Ishikawa (cell line): ENCODE measurements around the gene MORN4.

ENCODE experiments used
- CEBPB ChIP-seq: IDR thresholded peaks from 2 replicates; pipeline ENCODE4 v1.6.1; 2012
- CREB1 ChIP-seq: IDR thresholded peaks from 2 replicates; pipeline ENCODE4 v1.6.1; 2012; ENCODE audit warnings: low read depth
- EGR1 ChIP-seq: IDR thresholded peaks from 2 replicates; pipeline ENCODE4 v1.6.1; 2012
- EP300 ChIP-seq: IDR thresholded peaks from 2 replicates; pipeline ENCODE4 v1.6.1; 2012; ENCODE audit warnings: borderline replicate concordance
- FOXM1 ChIP-seq: IDR thresholded peaks from 2 replicates; pipeline ENCODE4 v1.6.1; 2012; ENCODE audit warnings: low read depth, borderline replicate concordance
- MAX ChIP-seq: IDR thresholded peaks from 2 replicates; pipeline ENCODE4 v1.6.1; 2012
- NFIC ChIP-seq: IDR thresholded peaks from 2 replicates; pipeline ENCODE4 v1.6.1; 2012
- RAD21 ChIP-seq: IDR thresholded peaks from 2 replicates; pipeline ENCODE4 v1.6.1; 2012; ENCODE audit warnings: low read depth
- TAF1 ChIP-seq: IDR thresholded peaks from 2 replicates; pipeline ENCODE4 v1.6.1; 2012; ENCODE audit warnings: low read depth, mild to moderate bottlenecking
- TCF12 ChIP-seq: IDR thresholded peaks from 2 replicates; pipeline ENCODE4 v1.6.1; 2012; ENCODE audit warnings: low read depth
- TEAD4 ChIP-seq: IDR thresholded peaks from 2 replicates; pipeline ENCODE4 v1.6.1; 2012
- YY1 ChIP-seq: IDR thresholded peaks from 2 replicates; pipeline ENCODE4 v1.6.1; 2012; ENCODE audit warnings: low read depth
- ZBTB7A ChIP-seq: IDR thresholded peaks from 2 replicates; pipeline ENCODE4 v1.6.1; 2012; ENCODE audit warnings: low read depth
- TF ChIP-seq, protein P1 (sequence below): IDR thresholded peaks from 2 replicates; pipeline ENCODE4 v1.6.1; 2012; ENCODE audit warnings: low read depth, mild to moderate bottlenecking
- TF ChIP-seq, protein P2 (sequence below): IDR thresholded peaks from 2 replicates; pipeline ENCODE4 v1.6.1; 2012

Gene MORN4

GRCh38 chr10:97596101-97597082, 36.9 kb downstream of the MORN4 start:
- TF ChIP-seq, protein P1, sequence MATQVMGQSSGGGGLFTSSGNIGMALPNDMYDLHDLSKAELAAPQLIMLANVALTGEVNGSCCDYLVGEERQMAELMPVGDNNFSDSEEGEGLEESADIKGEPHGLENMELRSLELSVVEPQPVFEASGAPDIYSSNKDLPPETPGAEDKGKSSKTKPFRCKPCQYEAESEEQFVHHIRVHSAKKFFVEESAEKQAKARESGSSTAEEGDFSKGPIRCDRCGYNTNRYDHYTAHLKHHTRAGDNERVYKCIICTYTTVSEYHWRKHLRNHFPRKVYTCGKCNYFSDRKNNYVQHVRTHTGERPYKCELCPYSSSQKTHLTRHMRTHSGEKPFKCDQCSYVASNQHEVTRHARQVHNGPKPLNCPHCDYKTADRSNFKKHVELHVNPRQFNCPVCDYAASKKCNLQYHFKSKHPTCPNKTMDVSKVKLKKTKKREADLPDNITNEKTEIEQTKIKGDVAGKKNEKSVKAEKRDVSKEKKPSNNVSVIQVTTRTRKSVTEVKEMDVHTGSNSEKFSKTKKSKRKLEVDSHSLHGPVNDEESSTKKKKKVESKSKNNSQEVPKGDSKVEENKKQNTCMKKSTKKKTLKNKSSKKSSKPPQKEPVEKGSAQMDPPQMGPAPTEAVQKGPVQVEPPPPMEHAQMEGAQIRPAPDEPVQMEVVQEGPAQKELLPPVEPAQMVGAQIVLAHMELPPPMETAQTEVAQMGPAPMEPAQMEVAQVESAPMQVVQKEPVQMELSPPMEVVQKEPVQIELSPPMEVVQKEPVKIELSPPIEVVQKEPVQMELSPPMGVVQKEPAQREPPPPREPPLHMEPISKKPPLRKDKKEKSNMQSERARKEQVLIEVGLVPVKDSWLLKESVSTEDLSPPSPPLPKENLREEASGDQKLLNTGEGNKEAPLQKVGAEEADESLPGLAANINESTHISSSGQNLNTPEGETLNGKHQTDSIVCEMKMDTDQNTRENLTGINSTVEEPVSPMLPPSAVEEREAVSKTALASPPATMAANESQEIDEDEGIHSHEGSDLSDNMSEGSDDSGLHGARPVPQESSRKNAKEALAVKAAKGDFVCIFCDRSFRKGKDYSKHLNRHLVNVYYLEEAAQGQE, result no peak
- TF ChIP-seq YY1 (no peak), TEAD4 (0 out of 2 replicates have a peak, but pooled peaks have one; percentile 25), MAX (no peak), EGR1 (no peak), FOXM1 (no peak), ZBTB7A (no peak), CREB1 (no peak), NFIC (no peak), RAD21 (no peak), TAF1 (no peak), CEBPB (no peak), TCF12 (peak; percentile 27; the same call in 1 of the 2 replicates)

- no peak for TF ChIP-seq YY1
- TF ChIP-seq, protein P1, result no peak
- TF ChIP-seq, protein P2, sequence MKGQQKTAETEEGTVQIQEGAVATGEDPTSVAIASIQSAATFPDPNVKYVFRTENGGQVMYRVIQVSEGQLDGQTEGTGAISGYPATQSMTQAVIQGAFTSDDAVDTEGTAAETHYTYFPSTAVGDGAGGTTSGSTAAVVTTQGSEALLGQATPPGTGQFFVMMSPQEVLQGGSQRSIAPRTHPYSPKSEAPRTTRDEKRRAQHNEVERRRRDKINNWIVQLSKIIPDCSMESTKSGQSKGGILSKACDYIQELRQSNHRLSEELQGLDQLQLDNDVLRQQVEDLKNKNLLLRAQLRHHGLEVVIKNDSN, result no peak
- no peak for TF ChIP-seq CREB1
- TF ChIP-seq CEBPB, result no peak
- TF ChIP-seq FOXM1, result no peak
- no peak for TF ChIP-seq TEAD4
- TF ChIP-seq TAF1, result no peak
Observed at GRCh38 chr10:97593421-97593820, 39.9 kb downstream of the MORN4 start.

DNA sequence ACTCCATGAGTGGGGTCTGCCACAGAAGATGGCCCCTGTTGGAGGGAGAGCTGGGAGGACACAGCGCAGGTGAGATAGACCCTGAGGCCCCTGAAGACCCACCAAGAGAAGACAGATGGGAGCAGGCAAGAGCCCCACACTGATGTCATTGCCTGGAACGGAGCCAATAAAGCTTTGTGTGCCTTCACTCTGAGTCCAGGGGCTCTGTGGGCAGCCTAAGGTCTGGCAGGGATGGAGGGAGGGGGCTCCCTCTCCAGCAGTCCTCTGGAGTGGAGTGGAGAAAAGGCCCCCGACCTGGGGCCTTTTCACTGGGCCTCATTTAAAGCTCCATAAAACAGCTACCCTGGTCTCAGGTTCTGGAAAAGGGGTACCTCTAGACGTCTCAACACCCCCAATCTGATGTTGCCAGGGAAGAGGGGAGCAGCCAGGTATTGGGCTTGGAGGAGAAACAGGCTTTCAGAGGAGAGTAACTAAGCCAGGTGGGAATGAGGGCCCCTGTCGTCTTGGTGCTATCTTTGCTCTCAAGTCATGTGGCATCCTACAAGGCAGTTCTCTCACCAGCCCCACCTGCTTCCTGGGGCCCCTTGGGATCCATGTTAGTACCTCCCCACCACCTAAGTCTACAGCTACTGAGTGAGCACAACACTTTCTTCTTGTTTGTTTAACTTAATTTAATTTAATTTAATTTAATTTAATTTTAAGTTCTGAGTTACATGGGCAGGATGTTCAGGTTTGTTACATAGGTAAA, 42.4 kb downstream of the MORN4 start:
- no peak for TF ChIP-seq YY1
- peak; percentile 41; the same call in 1 of the 2 replicates for TF ChIP-seq NFIC
- TF ChIP-seq TCF12, result no peak

GRCh38 chr10:97590082-97590747, 43.1 kb downstream of the MORN4 start:
- TF ChIP-seq CREB1, result no peak
- no peak for TF ChIP-seq FOXM1
- no peak for TF ChIP-seq RAD21
- TF ChIP-seq TEAD4, result no peak
- TF ChIP-seq TCF12, result no peak
- no peak for TF ChIP-seq CEBPB
- no peak for TF ChIP-seq TAF1
- TF ChIP-seq EP300, result no peak
- no peak for TF ChIP-seq ZBTB7A
- no peak for TF ChIP-seq EGR1
- no peak for TF ChIP-seq YY1
- no peak for TF ChIP-seq NFIC
- TF ChIP-seq, protein P2, result no peak
- TF ChIP-seq MAX, result no peak
- TF ChIP-seq, protein P1, result no peak
